HG02623 (cell line): Measurements from ENCODE around the gene RAP1B.
A peak's percentile ranks its signal among the peaks of the same experiment; 100 is the strongest.

Source experiments
- ATAC-seq: cut with Tn5 transposase; IDR thresholded peaks from one replicate; pipeline ENCODE4 v1.9.1; 2021; ENCODE audit warnings: moderate library complexity; ENCODE audit not compliant: unreplicated experiment

The RAP1B gene

DNA sequence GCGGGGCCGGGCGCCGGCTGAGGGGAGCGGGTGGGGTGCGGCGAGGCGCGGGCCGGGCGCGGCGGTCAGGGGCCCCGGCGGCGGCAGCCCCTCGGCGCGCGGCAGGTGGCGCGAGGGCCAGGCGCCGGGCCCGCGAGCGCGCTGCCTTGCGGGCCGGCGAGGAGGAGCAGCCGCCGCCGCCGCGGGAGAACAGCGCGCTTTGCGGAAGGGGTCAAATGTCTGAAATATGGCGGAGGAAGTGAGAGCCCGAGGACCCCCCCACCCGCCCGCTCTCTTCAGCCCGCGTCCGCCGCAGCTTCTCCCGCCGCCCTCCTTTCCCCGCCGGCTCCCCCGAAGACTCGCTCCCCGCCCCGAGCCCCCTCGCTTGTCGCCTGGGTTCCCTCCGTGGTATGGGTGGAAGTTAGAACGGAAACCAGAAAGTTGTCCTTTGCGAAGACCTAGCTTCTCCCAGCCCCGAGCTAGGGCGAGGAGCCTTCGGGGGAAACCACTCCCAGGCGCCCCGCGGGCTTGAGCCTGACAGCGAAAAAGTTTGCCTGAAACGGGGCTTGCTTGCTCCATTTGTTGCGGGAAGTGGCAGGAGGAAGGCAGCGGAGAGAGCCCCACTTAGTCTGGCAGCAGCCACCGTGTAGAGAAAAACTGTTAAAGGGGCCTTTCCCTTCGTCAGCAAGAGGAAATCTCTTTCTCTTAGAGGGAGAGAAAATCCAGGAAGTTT is 551 bp downstream of the RAP1B start:
- peak; percentile 22 for ATAC-seq

DNA sequence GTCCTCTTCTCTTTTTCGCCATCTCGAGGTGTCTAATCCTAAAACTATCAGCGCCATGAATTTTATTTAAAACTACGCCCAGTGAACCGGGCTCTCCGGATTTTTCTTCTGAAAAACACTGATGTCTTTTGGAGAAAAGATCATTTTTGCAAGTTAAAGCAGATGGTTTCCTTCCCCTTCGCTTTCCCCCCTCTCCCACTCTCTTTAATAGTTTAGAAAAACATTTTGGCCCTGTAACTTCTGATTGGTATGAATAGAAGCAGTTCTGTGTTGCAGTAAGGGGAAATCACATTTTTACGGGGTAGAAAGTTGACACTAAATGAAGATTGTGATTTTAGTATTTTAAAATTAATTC is 1.1 kb downstream of the RAP1B start:
- ATAC-seq = no peak

DNA sequence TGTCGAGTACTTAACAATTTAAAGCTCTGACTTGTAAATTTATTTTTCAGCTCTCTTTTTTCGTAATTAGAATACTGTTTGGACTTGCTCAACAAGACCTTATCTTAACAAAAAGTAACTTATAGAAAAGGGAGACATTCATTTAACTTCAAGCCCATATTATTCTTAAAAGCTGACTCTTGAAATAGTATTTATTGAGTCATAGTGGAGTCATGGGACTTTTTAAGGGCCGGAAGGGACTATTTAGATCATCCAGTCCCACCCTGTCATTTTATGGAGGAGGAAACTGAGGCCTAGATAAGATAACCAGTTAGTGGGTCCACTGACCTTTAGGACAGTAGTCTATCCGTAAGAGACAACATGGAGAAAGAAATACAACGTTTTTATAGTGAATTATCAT is 1.5 kb downstream of the RAP1B start:
- no peak for ATAC-seq

DNA sequence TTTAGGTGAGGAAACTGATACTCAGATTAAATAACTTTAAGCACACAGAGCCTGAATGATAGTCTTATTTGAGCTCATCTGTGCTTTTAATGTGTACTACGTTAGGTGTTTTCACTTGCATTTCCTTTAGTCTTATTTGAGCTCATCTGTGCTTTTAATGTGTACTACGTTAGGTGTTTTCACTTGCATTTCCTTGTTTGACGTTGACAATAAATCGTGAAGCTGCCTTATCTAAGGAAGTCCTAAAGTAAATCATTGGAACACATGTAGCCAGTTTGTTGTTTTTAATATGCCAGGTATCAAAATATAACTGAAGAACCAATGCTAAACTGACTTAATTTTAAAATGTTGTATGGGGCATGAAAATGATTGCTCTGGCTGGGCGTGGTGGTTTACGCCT is 2.0 kb downstream of the RAP1B start:
- no peak for ATAC-seq

DNA sequence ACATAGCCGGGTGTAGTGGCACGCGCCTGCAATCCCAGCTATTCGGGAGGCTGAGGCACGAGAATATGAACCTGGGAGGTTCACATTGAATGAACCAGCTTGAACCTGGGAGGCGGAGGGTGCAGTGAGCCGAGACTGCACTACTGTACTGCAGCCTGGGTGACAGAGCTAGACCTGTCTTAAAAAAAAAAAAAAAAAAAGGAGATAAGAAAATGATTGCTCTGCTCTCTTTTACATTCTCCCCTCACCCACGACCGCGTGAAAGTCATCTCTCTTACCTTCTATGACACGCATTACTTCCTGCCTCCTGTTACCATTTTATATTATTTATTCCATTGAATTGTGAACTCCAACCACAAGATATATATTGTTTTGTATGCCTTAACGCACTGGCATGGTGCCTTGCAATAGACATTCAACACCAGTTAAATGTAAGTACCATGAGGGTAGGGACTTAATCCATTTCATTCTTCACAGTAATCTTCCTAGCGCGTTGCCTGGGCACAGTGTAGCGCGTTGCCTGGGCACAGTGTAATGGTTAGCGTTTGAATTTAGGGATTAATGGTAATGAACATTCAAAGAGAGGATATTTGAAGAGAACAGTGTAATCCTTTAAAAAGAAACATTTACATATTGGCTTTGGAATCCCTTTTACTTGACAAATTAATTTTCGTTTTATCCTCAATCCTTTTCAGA is 2.7 kb downstream of the RAP1B start:
- ATAC-seq = no peak

DNA sequence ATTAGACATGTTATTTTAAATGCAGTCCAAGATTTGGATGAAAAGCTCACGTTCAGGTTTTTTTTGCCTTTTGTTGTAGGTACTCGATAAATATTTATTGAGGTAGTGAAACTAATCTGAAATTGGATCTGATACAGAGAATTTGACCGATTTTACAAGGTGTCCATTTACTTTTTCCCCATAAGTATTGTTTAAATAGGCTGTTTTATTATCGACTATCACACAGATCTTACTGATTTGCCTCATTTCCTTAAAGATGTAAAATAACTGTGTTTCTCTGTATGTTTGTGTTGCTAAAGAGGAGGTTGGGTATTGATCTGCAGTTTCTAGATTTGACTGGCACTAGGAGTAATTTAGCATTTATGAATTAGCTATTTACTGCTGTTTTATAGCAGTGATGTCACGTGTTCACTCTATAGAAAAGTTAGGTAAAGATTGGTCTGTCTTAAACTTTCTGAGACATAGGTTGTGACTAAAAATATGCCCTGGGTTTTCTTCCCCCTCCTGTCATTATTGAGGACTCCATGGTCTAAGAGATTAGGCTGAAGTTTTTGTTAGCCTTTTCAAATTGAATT is 3.5 kb downstream of the RAP1B start:
- ATAC-seq = no peak

DNA sequence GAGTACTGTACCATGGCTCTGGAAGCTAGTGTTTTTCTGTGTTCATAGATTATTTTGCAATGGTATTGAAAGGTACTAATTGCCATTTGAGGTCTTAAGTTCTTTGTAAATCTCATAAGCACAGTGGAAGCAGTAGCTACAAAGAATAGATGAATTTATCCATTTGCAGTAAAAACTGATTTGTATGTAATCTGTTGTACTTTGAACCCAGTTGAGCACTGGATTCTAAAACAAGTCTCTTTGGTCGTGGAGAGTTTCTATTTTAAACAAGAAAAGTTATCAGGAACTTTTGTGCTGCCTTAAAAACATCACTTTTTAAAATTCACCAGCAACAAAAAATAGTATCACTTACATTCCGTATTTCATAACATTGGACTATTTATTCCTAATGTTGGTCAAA is 4.1 kb downstream of the RAP1B start:
- ATAC-seq = no peak

DNA sequence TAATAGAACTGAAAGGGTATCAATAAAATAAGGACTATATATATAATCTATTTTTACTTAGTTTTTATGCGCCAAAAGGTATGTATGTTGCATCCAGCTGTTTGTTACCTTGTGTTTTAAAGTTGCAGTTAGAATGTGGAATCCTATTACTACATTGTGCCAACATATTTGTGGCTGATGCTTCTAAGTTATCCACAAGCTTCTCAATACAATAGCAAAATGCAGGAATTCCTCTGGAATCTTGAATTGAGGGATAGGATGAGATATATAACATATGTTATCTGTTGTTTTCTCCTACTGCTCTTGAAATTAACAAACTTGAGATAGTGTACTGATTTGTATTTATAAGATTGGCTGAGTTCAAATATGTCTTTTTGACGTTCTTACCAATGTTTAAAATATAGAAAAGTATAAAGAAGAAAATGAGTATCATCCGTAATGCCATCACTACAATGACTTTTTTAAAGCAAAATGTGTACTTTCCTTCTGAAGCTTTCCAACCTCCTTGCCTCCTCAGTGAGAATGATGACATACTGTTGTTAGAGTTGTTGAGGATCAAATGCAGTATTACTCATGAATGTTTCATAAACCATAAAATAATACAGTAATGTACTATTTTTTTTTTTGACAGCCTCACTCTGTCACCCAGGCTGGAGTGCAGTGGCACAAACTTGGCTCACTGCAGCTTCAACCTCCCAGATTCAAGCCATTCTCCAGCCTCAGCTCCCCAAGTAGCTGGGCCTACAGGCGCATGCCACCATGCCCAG is 6.6 kb downstream of the RAP1B start:
- ATAC-seq = no peak

DNA sequence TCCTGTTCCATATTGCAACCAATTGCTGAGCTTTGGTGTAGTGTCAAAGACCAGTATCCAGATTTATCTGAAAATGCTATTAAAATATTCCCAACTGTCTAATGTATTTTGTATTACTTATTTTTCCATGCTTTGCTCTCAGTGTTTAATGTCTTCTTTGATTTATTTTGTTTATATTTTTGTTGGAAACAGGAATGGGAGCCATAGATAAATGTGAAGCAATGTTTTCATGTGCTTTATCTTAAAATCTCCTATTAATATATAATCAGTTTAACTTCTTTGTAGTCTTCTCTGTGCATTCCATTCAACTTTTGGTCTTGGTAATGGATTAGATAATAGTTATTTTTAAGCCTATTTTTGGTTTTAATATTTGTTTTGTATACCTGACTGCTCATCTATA is 8.8 kb downstream of the RAP1B start:
- ATAC-seq = no peak

DNA sequence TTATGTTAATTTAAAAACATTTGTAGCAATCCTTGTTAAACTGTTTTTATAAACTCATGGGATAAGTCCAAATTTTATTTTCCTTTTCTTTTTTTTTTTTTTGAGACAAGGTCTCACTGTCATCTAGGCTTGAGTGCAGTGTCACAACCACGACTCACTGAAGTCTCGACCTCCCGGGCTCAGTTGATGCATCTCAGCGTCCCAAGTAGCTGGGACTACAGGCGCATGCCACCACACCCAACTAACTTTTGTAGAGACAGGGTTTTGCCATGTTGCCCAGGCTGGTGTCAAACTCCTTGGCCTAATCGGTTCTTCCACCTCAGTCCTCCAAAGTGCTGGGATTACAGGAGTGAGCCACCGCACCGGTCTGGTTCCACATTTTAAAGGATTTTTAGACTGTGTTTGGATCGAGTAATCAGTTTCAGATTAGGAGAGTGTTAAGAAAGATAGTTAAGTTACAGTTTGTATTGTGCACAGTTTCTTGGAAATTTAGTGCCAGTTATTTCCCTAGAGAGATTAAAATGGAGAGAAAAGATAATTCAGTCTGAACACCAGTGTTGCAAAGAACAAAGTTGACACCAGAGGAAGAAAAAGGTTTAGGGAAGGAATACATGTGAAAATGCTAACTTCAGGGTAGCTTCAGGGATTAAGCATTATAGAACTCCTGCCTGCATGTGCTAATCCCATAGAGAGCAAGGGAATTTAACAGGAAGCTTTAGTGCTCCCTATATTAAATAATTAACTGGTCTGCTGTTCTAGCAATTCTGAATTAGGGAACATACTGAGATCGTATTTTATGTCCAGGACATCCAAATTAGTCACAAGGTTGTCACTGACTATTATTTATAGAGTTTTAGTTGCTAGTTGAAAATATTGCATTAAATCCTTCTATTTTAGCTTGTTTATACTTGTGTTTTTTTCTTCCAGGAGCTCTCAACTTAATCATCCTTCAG is 10.1 kb downstream of the RAP1B start:
- no peak for ATAC-seq

DNA sequence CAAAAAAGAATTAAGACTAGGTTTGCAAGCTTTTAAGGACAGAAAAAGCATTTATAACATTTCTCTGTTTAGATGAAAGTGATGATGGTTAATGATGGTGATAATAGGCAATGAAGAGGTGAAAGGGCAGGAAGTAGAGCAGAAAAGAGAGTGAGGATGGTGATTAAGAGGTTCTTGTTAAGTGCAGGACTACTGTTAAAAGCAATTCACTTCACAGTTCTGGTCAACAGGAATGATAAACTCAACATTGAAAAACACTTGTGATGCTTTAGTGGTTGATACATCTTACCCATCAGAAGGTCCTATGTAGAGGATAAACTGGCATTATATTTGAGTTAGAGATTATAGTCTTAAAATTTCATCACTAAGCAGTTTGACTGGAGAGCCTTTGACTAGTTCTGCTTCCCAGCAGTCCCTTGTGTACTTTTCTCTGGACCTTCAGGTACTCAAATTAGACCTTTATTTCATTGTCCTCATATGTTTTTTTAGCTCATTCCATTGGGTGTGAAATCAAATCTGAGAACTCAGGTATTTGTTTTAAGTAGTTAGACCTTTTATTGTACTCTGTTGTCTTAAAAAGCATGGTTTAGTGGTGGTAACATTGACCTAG is 10.9 kb downstream of the RAP1B start:
- ATAC-seq = no peak

DNA sequence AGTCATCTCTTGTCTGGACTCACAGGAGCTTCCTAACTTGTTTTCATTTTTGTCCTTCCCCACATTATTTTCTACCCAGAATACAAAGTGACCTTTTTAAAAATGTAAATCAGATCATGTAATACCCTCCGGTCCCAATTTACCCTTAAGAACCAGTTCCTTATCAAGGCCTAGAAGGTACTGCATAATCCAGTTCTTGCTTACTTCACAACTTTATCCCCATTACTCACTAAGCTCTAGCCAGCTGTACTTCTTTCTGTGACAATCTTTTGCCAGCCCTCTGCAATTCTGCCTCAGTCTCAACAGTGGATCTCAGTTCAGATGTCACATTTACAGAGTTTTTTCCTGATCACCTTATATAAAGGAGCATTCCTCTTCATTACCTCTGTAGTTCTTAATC is 11.6 kb downstream of the RAP1B start:
- no peak for ATAC-seq

DNA sequence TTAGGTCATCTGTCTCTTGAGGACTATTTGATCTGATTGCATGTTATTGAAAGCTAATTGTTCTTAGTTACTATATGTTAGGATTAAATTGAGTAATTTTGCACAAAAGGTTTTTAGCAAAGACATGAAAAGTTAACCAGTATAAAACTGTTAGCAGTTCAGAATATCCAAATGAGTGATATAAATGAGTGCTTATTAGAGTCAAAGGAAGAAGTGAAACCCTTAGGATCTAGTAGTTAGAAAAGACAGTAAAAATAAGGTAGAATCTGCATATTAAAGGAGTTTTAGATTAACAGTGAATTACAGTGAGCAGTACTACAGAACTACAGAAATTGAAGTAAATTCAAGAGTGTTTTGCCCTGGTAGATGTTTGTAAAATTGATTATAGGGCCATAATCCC is 12.4 kb downstream of the RAP1B start:
- ATAC-seq = no peak

DNA sequence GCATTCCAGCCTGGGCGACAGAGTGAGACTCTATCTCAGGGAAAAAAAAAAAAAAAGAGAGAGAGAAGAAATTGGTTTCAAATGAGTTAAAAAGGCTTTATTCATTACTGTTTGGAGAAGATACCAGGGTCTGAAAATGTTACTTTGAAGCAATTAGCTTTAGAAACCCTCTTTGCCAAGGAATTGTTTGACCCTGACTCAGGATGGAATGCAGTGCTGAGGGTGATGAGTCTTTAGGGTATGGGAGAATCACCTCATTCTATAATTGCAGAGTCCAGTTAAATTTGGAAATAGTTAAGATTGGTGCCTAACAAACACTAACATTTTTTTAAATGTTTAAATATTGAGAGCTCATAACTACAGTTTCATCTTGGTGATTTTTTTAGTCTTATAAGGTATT is 13.3 kb downstream of the RAP1B start:
- ATAC-seq = no peak

DNA sequence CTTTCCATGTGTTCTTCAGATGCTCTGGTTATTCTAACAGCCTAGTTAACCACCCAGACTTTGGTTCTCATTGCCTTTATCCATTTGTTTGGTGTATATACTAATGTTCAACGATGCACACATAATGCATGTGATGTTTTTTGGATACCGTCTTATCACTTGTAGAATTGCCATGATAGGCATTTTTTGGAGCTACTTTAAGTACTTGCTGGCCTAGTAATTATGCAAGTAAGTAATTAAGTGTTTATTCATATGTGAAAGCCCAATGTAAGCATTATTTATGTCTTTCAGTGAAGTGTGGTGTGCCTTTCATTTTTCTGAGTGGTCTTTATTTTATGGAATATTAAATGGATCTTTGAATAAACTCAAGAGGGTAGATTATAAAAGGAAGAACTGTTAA is 14.2 kb downstream of the RAP1B start:
- no peak for ATAC-seq

DNA sequence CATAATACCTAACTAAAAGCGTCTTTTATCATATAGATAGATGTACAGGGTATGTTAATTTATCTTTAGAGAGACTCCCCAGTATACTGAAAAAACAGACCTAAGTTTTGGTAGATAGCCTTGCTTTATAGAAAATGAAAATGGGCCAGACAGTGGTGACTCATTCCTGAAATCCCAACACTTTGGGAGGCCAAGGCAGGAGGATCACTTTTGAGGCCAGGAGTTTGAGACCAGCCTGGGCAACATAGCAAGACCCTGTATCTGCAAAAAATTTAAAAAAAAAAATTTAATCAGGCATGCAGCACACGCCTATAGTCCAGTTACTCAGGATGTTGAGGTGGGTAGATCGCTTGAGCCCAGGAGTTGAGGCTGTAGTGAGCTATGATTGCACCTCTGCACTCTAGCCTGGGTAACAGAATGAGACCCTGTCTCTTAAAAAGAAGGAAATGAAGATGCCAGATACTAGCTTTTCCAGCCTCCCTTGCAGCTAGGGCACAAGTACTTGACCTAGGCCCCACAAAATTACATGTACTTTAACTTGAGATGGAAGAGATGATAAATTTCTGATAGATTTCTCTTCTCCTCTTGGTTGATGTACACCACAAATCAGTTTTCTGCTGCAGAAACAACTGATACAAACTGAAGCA is 17.1 kb downstream of the RAP1B start:
- no peak for ATAC-seq

DNA sequence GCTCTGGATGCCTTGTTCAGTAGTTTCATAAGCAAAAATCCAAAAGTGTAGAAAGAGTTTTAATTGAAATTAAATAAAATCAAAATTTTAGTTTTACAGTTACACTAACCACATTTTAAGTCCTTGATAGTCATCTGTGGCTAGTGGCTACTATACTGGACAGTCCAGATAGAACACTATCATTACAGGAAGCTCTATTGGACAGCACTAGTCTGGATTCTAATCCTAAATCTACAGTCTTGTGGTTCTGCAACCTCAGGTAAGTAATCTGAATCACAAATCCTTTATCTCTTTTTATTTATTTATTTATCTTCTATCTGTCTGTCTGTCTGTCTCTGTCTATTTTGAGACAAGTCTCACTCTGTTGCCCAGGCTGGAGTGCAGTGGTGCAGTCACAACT is 18.0 kb downstream of the RAP1B start:
- no peak for ATAC-seq

DNA sequence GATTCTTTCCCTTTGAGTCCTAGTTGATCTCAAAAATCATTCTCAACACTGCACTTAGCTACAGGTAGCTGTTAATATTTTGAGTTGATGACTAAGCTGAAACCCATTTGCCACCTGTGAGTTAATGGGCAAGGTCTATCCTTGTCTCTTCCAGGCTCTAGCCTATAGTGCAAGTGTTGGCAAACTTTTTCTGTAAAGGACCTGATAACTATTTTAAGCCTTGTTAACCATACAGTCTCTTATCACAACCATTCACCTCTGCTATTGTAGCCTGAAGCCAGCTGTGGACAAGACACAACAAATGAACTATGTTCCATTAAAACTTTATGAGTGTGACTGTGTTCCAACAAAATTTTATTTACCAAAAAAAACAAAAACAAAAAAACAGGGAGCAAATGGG is 19.4 kb downstream of the RAP1B start:
- ATAC-seq = no peak

DNA sequence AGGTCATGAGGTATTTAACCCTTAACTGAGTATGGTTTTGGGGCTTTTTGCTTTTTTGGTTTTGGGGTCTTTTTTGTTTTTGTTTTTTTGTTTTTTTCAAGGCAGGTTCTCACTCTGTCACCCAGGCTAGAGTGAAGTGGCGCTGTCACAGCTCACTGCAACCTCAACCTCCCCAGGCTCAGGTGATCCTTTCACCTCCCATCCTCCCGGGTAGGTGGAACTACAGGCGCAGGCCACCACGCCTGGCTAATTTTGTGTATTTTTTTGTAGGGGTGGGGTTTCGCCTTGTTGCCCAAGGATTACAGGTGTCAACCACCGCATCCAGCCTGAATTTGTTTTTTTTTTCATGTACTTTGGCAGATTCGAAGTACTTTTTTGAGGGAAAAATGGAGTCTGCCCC is 19.9 kb downstream of the RAP1B start:
- no peak for ATAC-seq

DNA sequence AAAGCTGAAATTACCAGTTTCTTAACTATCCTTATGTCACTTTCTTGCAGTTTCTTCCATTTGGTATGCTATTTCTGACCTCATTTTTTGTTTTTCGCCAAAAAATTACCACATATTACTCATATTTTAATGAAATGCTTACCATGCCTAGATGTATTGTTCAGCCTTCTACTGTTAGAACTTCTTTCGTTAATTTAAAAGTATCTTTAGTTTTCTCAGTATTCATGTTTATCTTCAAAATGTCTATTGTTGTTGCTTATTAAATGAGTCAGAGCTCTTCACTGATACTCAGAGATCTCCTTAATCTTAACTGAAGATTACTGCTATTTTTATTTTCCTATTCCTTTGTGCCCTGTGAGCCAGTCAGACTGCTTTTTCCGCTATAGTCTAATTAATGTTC is 20.5 kb downstream of the RAP1B start:
- ATAC-seq = no peak
